Transverse colon (tissue), 4 donors: Measurements from ENCODE around the gene PRTG. TPM values are rescaled to one million over a fixed set of nuclear protein-coding genes. Genes with fewer than 3 reads are reported as not detected.

Experiments
- DNase-seq: peaks from one replicate; pipeline ENCODE4 v3.0.0-alpha.2; 2019
- H3K27ac ChIP-seq, 4 donors: fragments of 200-600 bp; sonication (generic); 2 replicates each; pipeline ENCODE4 v1.5.1; 2016 to 2018; ENCODE audit warnings: inconsistent platforms in 4 of 4
- H3K27me3 ChIP-seq: fragments of 200-600 bp; sonication (generic); 2 replicates; pipeline ENCODE4 v1.5.1; 2017; ENCODE audit warnings: inconsistent platforms
- H3K36me3 ChIP-seq, 4 donors: fragments of 200-600 bp; sonication (generic); 2 replicates each; pipeline ENCODE4 v1.5.1; 2017 to 2019; ENCODE audit warnings: inconsistent platforms in 4 of 4
- H3K4me1 ChIP-seq, 4 donors: fragments of 200-600 bp; sonication (generic); 2 replicates each; pipeline ENCODE4 v1.5.1; 2017 to 2020; ENCODE audit warnings: inconsistent platforms in 4 of 4
- H3K4me3 ChIP-seq, 4 donors: fragments of 200-600 bp; sonication (generic); 1 replicate in 1 of 4; 2 replicates in 3 of 4; pipeline versions ENCODE4 v1.5.1 to v1.6.1; 2017 to 2019; ENCODE audit warnings: inconsistent platforms in 4 of 4
- H3K9me3 ChIP-seq, 2 donors: fragments of 200-600 bp; sonication (generic); 2 replicates each; pipeline ENCODE4 v1.5.1; 2017 to 2019; ENCODE audit warnings: inconsistent platforms in 2 of 2
- CTCF ChIP-seq, 5 experiments: fragments of 200-600 bp in 3 of 5; fragments of 450-650 bp in 2 of 5; sonication (generic) in 3 of 5; IDR thresholded peaks; 1 replicate in 2 of 5; 2 replicates in 3 of 5; pipeline ENCODE4 v1.5.1; 2016 to 2017; ENCODE audit warnings: antibody characterized with exemption in 5 of 5, inconsistent platforms in 3 of 5, mild to moderate bottlenecking in 2 of 5, moderate library complexity in 1 of 5
- EP300 ChIP-seq: sonication (generic); formaldehyde crosslinking; IDR thresholded peaks from one replicate; pipeline ENCODE4 v1.6.1; 2017; ENCODE audit warnings: antibody characterized with exemption, low read depth
- POLR2A ChIP-seq: fragments of 450-650 bp; IDR thresholded peaks from one replicate; pipeline ENCODE4 v1.6.1; 2016; ENCODE audit warnings: antibody characterized with exemption, mild to moderate bottlenecking, moderate library complexity
- POLR2AphosphoS5 ChIP-seq, 3 donors: sonication (generic); formaldehyde crosslinking; IDR thresholded peaks; one replicate each; pipeline ENCODE4 v1.6.1; 2016; ENCODE audit warnings: antibody characterized with exemption in 3 of 3
- WGBS, 2 donors: methylation state at CpG; one replicate each; pipeline ENCODE4 v1.1.5; 2018; ENCODE audit warnings: low coverage in 1 of 2; 5-methylcytosine and 5-hydroxymethylcytosine counted together
- in situ Hi-C, 4 donors: fragments of 200-750 bp; cut with MboI; loops; one replicate each; pipeline versions ENCODE4 v1.15.0 to v1.15.1; 2017; ENCODE audit warnings: low sequenced_read_pairs in 3 of 4, low pct_ligation_motif_present in 1 of 4, low pct_unique_long_range_greater_than_20kb in 1 of 4
- intact Hi-C: fragments of 100-400 bp; cut with DNase I; formaldehyde crosslinking; loops from one replicate; pipeline ENCODE4 v1.15.1; 2023; ENCODE audit warnings: low total_unique reads
- total RNA-seq, 4 donors: library from RNA; depleted of rRNA; stranded (reverse); fragments of >200 nt; gene quantifications; one replicate each; pipeline ENCODE4 v1.1.0, GENCODE V29; 2016

The PRTG gene
- total RNA-seq, 4 donors from 2014 or later: 0.20 to 0.75 (median 0.66) TPM

GRCh38 chr15:55588815-55589115 lies 154.2 kb downstream of the PRTG start:
- H3K27me3 ChIP-seq: peaks cover 63% of the 10 kb centered on the region
- peaks cover 0 to 7% (median 0%) of the 10 kb centered on the region in 4 donors for H3K4me1 ChIP-seq
- H3K27ac ChIP-seq: peak overlapping the region; percentile 65 to 92 (median 84)
- H3K9me3 ChIP-seq: no peaks in the 10 kb centered on the region
- WGBS, 2 donors: 9 to 27% methylated on average over 15 to 19 of the region's 19 CpGs
- H3K4me3 ChIP-seq: peak overlapping the region; percentile 39 to 52 (median 47)
- no peaks in the 10 kb centered on the region for H3K36me3 ChIP-seq
- no peak for DNase-seq
- TF ChIP-seq POLR2AphosphoS5 (IDR thresholded peaks at IDR 0.05): no peak
- TF ChIP-seq POLR2A: no peak
- TF ChIP-seq EP300: no peak
- no peak for TF ChIP-seq CTCF (IDR thresholded peaks at IDR 0.05)
- in situ Hi-C loops: no loop called here
- intact Hi-C loops: no loop called here

DNA sequence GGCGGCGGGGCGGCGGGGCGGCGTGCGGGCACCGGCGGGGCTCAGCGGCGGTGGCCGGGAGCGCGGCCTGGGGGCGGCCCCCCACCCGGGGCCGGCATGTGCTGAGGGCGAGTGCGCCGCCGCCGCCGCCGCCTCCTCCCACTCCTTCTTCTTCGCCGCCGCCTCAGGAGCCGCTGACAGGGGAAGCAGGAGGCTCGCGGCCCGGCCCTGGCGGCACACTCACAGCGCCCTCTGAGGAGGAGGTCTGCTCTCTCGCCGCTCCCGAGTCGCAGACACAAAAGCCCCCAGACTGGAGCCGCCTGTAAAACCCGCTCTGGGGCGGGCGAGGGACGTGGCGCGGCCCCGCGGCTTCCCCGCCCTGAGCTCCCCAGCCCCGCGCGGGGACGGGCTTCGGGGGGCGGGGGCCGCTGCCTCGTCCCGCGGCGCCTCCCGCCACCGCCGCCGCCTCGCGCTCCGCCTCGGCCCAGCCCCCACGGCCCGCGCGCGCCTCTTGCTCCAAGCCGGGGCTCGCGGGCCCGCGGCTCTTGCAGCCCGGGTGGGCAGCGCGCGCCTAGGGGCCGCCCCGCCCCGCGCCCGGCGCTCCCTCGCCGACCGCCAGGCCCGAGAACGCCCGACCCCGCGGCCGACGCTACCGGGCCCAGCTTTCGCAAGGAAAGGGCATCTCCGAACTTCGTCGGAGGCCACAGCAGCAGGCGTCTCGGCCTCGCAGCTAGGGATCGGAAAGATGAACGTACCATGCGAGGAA lies 154.7 kb downstream of the PRTG start, which contains the start of gene PYGO1:
TSS of gene PYGO1 (minus strand) at position 276 of the 745 bp plus-strand sequence. CDS start 462 bp downstream, outside the sequence.
- peak; percentile 19 for DNase-seq
- Histone ChIP-seq H3K27me3 (peaks cover 67% of the 10 kb centered on the region), H3K9me3 (no peaks in the 10 kb centered on the region), H3K36me3 (no peaks in the 10 kb centered on the region), H3K4me3 (peak within 1 kb of the TSS; percentile 39 to 63 (median 51)), H3K27ac (peak within 1 kb of the TSS; percentile 65 to 92 (median 84)), H3K4me1 (peaks cover 0 to 7% (median 0%) of the 10 kb centered on the region in 4 donors)
- 0 to 2% methylated on average over 3 to 59 of the region's 107 CpGs for WGBS, 2 donors
- in situ Hi-C loops: no loop called here
- TF ChIP-seq POLR2A (no peak), CTCF (IDR thresholded peaks at IDR 0.05) (no peak), POLR2AphosphoS5 (IDR thresholded peaks at IDR 0.05) (no peak), EP300 (no peak)
- intact Hi-C loops: no loop called here

- intact Hi-C loops: no loop called here
- in situ Hi-C loops: no loop called here
- Histone ChIP-seq H3K27me3 (peaks cover 69% of the 10 kb centered on the region), H3K9me3 (no peaks in the 10 kb centered on the region), H3K36me3 (no peaks in the 10 kb centered on the region), H3K27ac (peak overlapping the region; percentile 65 to 92 (median 84)), H3K4me1 (peaks cover 0 to 7% (median 0%) of the 10 kb centered on the region in 4 donors), H3K4me3 (peak overlapping the region; percentile 39 to 63 (median 51))
- peak; percentile 7 for DNase-seq
- no peak for TF ChIP-seq CTCF (IDR thresholded peaks at IDR 0.05)
- TF ChIP-seq POLR2A: no peak
- no peak for TF ChIP-seq POLR2AphosphoS5 (IDR thresholded peaks at IDR 0.05)
- no peak for TF ChIP-seq EP300
- 12 to 39% methylated on average over 7 to 28 of the region's 65 CpGs for WGBS, 2 donors
Observed at GRCh38 chr15:55587321-55588069, 155.5 kb downstream of the PRTG start.

DNA sequence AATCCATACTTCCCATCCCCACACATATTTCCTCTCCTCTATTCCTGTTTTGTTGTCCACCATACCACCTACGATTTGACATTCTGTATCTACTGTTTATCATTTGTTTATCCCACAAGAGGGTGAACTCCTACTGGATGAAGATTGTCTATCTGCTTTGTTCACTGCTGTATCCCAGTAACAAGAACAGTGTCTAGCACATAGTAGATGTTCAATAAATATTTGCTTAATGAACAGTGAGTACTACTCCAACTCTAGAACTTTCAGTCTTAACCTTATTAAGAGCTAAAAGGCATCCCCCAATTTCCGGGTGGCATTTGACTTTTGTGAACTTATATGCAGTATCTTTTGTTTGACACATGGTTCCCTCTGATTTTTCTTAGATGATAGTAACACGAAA lies 156.1 kb downstream of the PRTG start:
- no peaks in the 10 kb centered on the region for H3K36me3 ChIP-seq
- peaks cover 71% of the 10 kb centered on the region for H3K27me3 ChIP-seq
- no peak overlapping the region for H3K27ac ChIP-seq
- 57 to 64% methylated on average over 3 of the region's 3 CpGs for whole genome bisulfite sequencing, 2 donors
- peaks cover 0 to 7% (median 0%) of the 10 kb centered on the region in 4 donors for H3K4me1 ChIP-seq
- no peak for DNase-seq
- intact Hi-C loops: no loop called here
- H3K4me3 ChIP-seq: peak overlapping the region in 2 of 4 donors; percentile 50 to 52
- in situ Hi-C loops: no loop called here
- H3K9me3 ChIP-seq: no peaks in the 10 kb centered on the region
- no peak for TF ChIP-seq POLR2AphosphoS5 (IDR thresholded peaks at IDR 0.05)
- TF ChIP-seq CTCF (IDR thresholded peaks at IDR 0.05): no peak
- TF ChIP-seq POLR2A: no peak
- no peak for TF ChIP-seq EP300
